Adrenal gland (tissue), 5 donors: Measurements from ENCODE around the gene SLC25A38.

ENCODE experiments used
- POLR2A ChIP-seq, 2 donors: fragments of 450-650 bp; IDR thresholded peaks; one replicate each; pipeline ENCODE4 v1.6.1; 2017; ENCODE audit warnings: antibody characterized with exemption in 2 of 2, mild to moderate bottlenecking in 2 of 2, moderate library complexity in 1 of 2
- TF ChIP-seq, protein P1 (sequence below), 6 experiments: fragments of 450-650 bp in 4 of 6; fragments of 200-600 bp in 2 of 6; sonication (generic) in 1 of 6; IDR thresholded peaks; 1 replicate in 5 of 6; 2 replicates in 1 of 6; pipeline versions ENCODE4 v1.5.1 to v1.8.0; 2016 to 2021; ENCODE audit warnings: antibody characterized with exemption in 6 of 6, mild to moderate bottlenecking in 2 of 6, moderate library complexity in 1 of 6
- donor health status: DM: no; HTN: no; CAD: no.

DNA sequence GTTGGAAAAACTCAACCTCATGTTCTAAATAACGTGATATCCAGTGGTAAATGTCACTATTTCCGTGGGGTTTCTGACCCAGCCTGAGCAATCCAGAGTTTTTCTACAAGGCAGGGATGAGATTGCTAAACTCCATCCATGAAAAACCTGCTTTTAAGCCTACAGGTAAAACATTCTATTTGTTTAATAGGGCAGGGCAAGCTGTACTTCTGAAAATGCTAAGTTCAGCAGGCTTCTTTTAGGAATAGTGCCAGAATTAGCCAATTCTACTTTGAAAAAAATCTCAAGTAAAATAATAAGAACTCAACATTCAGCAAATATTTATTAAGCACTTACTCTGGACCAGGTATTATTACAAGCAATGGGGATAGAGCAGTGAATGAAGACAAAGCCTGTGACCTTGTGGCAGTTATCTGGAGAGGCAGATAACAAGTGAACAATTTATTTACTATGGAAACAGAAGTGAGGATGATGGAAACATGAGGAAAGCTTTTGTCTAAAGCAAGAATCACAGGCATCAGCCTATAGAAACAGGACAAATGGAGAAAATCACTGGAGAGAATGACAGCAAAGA lies 36.7 kb downstream of the SLC25A38 start:
- TF ChIP-seq, protein P1, sequence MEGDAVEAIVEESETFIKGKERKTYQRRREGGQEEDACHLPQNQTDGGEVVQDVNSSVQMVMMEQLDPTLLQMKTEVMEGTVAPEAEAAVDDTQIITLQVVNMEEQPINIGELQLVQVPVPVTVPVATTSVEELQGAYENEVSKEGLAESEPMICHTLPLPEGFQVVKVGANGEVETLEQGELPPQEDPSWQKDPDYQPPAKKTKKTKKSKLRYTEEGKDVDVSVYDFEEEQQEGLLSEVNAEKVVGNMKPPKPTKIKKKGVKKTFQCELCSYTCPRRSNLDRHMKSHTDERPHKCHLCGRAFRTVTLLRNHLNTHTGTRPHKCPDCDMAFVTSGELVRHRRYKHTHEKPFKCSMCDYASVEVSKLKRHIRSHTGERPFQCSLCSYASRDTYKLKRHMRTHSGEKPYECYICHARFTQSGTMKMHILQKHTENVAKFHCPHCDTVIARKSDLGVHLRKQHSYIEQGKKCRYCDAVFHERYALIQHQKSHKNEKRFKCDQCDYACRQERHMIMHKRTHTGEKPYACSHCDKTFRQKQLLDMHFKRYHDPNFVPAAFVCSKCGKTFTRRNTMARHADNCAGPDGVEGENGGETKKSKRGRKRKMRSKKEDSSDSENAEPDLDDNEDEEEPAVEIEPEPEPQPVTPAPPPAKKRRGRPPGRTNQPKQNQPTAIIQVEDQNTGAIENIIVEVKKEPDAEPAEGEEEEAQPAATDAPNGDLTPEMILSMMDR (IDR thresholded peaks at IDR 0.05), result no peak
- no peak for TF ChIP-seq POLR2A (IDR thresholded peaks at IDR 0.05)
